Ishikawa (cell line): ENCODE data around the gene FARS2.

Experiments used
- CEBPB ChIP-seq: IDR thresholded peaks from 2 replicates; pipeline ENCODE4 v1.6.1; 2012
- CREB1 ChIP-seq: IDR thresholded peaks from 2 replicates; pipeline ENCODE4 v1.6.1; 2012; ENCODE audit warnings: low read depth
- EGR1 ChIP-seq: IDR thresholded peaks from 2 replicates; pipeline ENCODE4 v1.6.1; 2012
- EP300 ChIP-seq: IDR thresholded peaks from 2 replicates; pipeline ENCODE4 v1.6.1; 2012; ENCODE audit warnings: borderline replicate concordance
- FOXM1 ChIP-seq: IDR thresholded peaks from 2 replicates; pipeline ENCODE4 v1.6.1; 2012; ENCODE audit warnings: low read depth, borderline replicate concordance
- MAX ChIP-seq: IDR thresholded peaks from 2 replicates; pipeline ENCODE4 v1.6.1; 2012
- RAD21 ChIP-seq: IDR thresholded peaks from 2 replicates; pipeline ENCODE4 v1.6.1; 2012; ENCODE audit warnings: low read depth
- REST ChIP-seq: IDR thresholded peaks from 2 replicates; pipeline ENCODE4 v1.6.1; 2012; ENCODE audit warnings: low read depth, mild to moderate bottlenecking
- TAF1 ChIP-seq: IDR thresholded peaks from 2 replicates; pipeline ENCODE4 v1.6.1; 2012; ENCODE audit warnings: low read depth, mild to moderate bottlenecking
- TCF12 ChIP-seq: IDR thresholded peaks from 2 replicates; pipeline ENCODE4 v1.6.1; 2012; ENCODE audit warnings: low read depth
- USF1 ChIP-seq: IDR thresholded peaks from 2 replicates; pipeline ENCODE4 v1.6.1; 2012
- YY1 ChIP-seq: IDR thresholded peaks from 2 replicates; pipeline ENCODE4 v1.6.1; 2012; ENCODE audit warnings: low read depth
- ZBTB7A ChIP-seq: IDR thresholded peaks from 2 replicates; pipeline ENCODE4 v1.6.1; 2012; ENCODE audit warnings: low read depth

GRCh38 chr6:5388326-5388725 lies 127.0 kb downstream of the FARS2 start:
- TF ChIP-seq TAF1 = no peak
- no peak for TF ChIP-seq EGR1
- TF ChIP-seq REST = no peak
- TF ChIP-seq USF1 = no peak
- TF ChIP-seq RAD21 = no peak
- no peak for TF ChIP-seq ZBTB7A
- no peak for TF ChIP-seq MAX
- TF ChIP-seq CREB1 = no peak
- TF ChIP-seq EP300 = no peak
- TF ChIP-seq CEBPB = no peak
- no peak for TF ChIP-seq YY1
- no peak for TF ChIP-seq FOXM1
- TF ChIP-seq TCF12 = no peak
